H54 (cell line): Measurements from ENCODE around the gene LRRC43.
A peak's percentile ranks its signal among the peaks of the same experiment; 100 is the strongest.

ENCODE experiments used
- DNase-seq: peaks from one replicate; pipeline ENCODE4 v3.0.0; 2011; ENCODE audit warnings: low spot score, mixed read lengths; ENCODE audit not compliant: insufficient read length
- FAIRE-seq: peaks from 3 replicates; lab custom pipeline; 2011; peaks lifted over from hg19 to GRCh38; lab: Jason Lieb, UNC
- POLR2A ChIP-seq: IDR thresholded peaks from 2 replicates; pipeline ENCODE4 v1.6.1; 2011; ENCODE audit warnings: low read depth, mild to moderate bottlenecking, low read length

Gene LRRC43

GRCh38 chr12:122205053-122205925 is 22.4 kb downstream of the LRRC43 start:
- TF ChIP-seq POLR2A = no peak
- DNase-seq = no peak
- FAIRE-seq = no peak

GRCh38 chr12:122206111-122206881 is 23.4 kb downstream of the LRRC43 start:
- TF ChIP-seq POLR2A = no peak
- FAIRE-seq (no peak), DNase-seq (no peak)

GRCh38 chr12:122206976-122207375 is 24.1 kb downstream of the LRRC43 start:
- TF ChIP-seq POLR2A = no peak
- no peak for DNase-seq
- FAIRE-seq = no peak

- DNase-seq (no peak), FAIRE-seq (no peak)
- TF ChIP-seq POLR2A = no peak
These were observed 24.5 kb downstream of the LRRC43 start for GRCh38 chr12:122207391-122207790.

GRCh38 chr12:122208073-122208820 is 25.3 kb downstream of the LRRC43 start:
- no peak for DNase-seq
- TF ChIP-seq POLR2A = no peak
- no peak for FAIRE-seq

- DNase-seq = no peak
- FAIRE-seq = no peak
- no peak for TF ChIP-seq POLR2A
These were observed 32.8 kb downstream of the LRRC43 start for GRCh38 chr12:122215771-122216170.

- FAIRE-seq (no peak), DNase-seq (no peak)
- no peak for TF ChIP-seq POLR2A
These were observed 33.5 kb downstream of the LRRC43 start for GRCh38 chr12:122216445-122216844.

GRCh38 chr12:122225683-122226365 is 42.9 kb downstream of the LRRC43 start, which contains the start of gene DIABLO:
Gene DIABLO, minus strand, starts transcription at chr12:122226052. Its CDS starts 38 bp downstream, at chr12:122226014.
- TF ChIP-seq POLR2A = peak; percentile 92
- FAIRE-seq (peak; percentile 85), DNase-seq (peak; percentile 97)

GRCh38 chr12:122226366-122227125 is 43.6 kb downstream of the LRRC43 start:
- DNase-seq (no peak), FAIRE-seq (no peak)
- TF ChIP-seq POLR2A = no peak

- DNase-seq (no peak), FAIRE-seq (no peak)
- no peak for TF ChIP-seq POLR2A
These were observed 44.4 kb downstream of the LRRC43 start for GRCh38 chr12:122227341-122227740.

- no peak for TF ChIP-seq POLR2A
- FAIRE-seq (no peak), DNase-seq (no peak)
These were observed 45.2 kb downstream of the LRRC43 start for GRCh38 chr12:122228092-122228491.

- TF ChIP-seq POLR2A = no peak
- no peak for DNase-seq
- FAIRE-seq = no peak
These were observed 47.9 kb downstream of the LRRC43 start for GRCh38 chr12:122230798-122231197.
